ENCODE results near the gene UTRN.

GRCh38 chr6:144295981-144296767 lies 11.0 kb downstream of the UTRN start:
- TF ChIP-seq, protein P1, sequence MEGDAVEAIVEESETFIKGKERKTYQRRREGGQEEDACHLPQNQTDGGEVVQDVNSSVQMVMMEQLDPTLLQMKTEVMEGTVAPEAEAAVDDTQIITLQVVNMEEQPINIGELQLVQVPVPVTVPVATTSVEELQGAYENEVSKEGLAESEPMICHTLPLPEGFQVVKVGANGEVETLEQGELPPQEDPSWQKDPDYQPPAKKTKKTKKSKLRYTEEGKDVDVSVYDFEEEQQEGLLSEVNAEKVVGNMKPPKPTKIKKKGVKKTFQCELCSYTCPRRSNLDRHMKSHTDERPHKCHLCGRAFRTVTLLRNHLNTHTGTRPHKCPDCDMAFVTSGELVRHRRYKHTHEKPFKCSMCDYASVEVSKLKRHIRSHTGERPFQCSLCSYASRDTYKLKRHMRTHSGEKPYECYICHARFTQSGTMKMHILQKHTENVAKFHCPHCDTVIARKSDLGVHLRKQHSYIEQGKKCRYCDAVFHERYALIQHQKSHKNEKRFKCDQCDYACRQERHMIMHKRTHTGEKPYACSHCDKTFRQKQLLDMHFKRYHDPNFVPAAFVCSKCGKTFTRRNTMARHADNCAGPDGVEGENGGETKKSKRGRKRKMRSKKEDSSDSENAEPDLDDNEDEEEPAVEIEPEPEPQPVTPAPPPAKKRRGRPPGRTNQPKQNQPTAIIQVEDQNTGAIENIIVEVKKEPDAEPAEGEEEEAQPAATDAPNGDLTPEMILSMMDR (IDR thresholded peaks at IDR 0.05), result no peak
- TF ChIP-seq POLR2AphosphoS5 (IDR thresholded peaks at IDR 0.05), result no peak
